Left ventricle myocardium inferior (tissue), 1 donor: ENCODE results near the gene DPY19L2. TPM values are rescaled to one million over a fixed set of nuclear protein-coding genes. Genes with fewer than 3 reads are reported as not detected.
"Not testable (repeated sequence)": the region's sequence is repeated elsewhere in the genome, so short reads cannot be mapped to it uniquely, and the experiment has no call there.

Experiments used
- DNase-seq: peaks from one replicate; pipeline ENCODE4 v3.0.0-alpha.2; 2020
- H3K27ac ChIP-seq: fragments of 200-600 bp; replicated peaks from 2 replicates; pipeline ENCODE4 v1.8.0; 2021
- H3K27me3 ChIP-seq: fragments of 200-600 bp; 2 replicates; pipeline ENCODE4 v1.8.0; 2021; ENCODE audit warnings: low read depth
- H3K36me3 ChIP-seq: fragments of 200-600 bp; 2 replicates; pipeline ENCODE4 v1.8.0; 2021
- H3K4me1 ChIP-seq: fragments of 200-600 bp; 2 replicates; pipeline ENCODE4 v1.8.0; 2021
- H3K4me3 ChIP-seq: fragments of 200-600 bp; 2 replicates; pipeline ENCODE4 v1.8.0; 2021; ENCODE audit warnings: mild to moderate bottlenecking, moderate library complexity
- H3K9me3 ChIP-seq: fragments of 200-600 bp; replicated peaks from 2 replicates; pipeline ENCODE4 v1.8.0; 2021
- intact Hi-C: fragments of 100-400 bp; cut with micrococcal nuclease; formaldehyde crosslinking; loops from one replicate; pipeline ENCODE4 v1.11.0; 2022
- long read RNA-seq: library from polyadenylated mRNA; unstranded; transcript quantifications from one replicate; pipeline ENCODE4 v2.0.0, GENCODE V29; 2021
- total RNA-seq: library from RNA; stranded (reverse); fragmentation: NEBNext Ultra II Directional; extraction: Animal tissue kit (Norgen Biotek cat#: 25700); gene quantifications from one replicate; pipeline ENCODE4 v1.2.1, GENCODE V29; 2021
- TF ChIP-seq, protein P1 (sequence below): fragments of 200-600 bp; IDR thresholded peaks from 2 replicates; pipeline ENCODE4 v1.8.0; 2021; ENCODE audit warnings: antibody characterized with exemption, mild to moderate bottlenecking, borderline replicate concordance
- donor health status: DM: no; HTN: yes; CAD: no; lungs with severe emphysema.

The DPY19L2 gene
- total RNA-seq: 52.1 TPM
- long read RNA-seq, partial matches to known transcripts: 15 of 40 reads
- long read RNA-seq, other reads (novel, unspliced or antisense): 23 of 40 reads

DNA sequence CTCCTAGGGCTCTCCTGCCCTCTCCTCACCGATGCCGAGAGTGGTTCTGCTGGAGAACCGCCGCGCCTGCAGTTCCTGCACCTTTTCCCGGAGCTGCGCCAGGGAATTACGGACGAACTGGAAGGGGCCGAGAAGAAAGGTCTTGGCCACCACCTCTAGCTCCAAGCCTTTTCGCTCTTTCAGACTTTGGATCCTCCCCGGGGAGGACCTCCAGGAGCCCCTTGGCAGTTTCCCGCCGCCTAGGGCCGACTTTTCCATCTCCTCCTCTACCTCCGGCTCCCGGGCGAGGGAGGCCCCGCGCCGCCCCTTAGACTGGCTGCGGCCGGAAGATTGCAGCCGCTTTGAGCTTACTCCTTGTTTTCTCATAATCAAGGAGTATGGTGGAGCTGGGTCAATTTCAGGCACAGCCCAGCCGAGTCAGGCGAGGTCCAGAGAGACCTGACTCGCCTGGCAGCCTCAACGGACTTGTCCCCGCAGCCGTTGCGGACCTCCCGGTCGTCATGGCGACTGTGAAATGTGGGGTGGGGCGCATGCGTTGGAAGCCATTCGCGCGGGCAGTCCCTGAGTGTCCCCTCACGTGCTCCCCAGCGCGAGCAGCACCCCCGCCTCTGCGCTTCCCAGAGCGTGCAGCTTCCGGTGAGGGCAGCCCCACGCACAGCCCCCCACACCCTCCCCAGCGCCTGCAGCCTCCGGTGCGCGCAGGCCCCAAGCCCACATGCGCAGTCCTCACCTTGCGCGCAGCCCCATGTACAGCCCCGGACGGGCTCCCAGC is at the start of gene DPY19L2:
Gene DPY19L2, minus strand, starts transcription at position 466 of the 772 bp plus-strand sequence. Its CDS starts 100 bp downstream, at position 366.
- H3K27ac ChIP-seq: peak within 1 kb of the TSS; percentile 97
- intact Hi-C loops: no loop called here

DNA sequence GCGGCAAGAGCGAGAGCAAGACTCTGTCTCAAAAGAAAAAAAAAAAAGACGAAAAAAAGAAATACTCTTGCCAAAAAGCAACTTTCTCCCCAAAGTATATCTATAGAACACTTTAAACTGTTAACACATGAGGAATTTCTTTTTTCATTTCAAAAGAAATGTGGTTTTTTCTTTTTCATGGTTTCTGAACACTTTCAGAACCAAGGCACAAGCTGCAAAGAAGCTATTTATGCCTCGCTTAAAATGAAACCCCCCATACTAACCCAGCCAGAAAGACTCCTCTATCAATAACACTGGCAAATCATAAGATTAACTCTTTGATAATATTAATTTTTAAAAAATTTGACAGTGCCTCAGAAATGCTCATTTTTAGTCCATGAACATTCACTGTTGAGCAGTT is 48.6 kb upstream of the DPY19L2 start:
- DNase-seq, H3K27ac ChIP-seq, H3K4me3 ChIP-seq, H3K36me3 ChIP-seq, H3K9me3 ChIP-seq, H3K27me3 ChIP-seq, intact Hi-C loops: not testable (repeated sequence)
- peaks cover 11% of the 10 kb centered on the region for H3K4me1 ChIP-seq

More for the DNA sequence above, at the start of gene DPY19L2:
- DNase-seq: peak; percentile 84
- TF ChIP-seq, protein P1, sequence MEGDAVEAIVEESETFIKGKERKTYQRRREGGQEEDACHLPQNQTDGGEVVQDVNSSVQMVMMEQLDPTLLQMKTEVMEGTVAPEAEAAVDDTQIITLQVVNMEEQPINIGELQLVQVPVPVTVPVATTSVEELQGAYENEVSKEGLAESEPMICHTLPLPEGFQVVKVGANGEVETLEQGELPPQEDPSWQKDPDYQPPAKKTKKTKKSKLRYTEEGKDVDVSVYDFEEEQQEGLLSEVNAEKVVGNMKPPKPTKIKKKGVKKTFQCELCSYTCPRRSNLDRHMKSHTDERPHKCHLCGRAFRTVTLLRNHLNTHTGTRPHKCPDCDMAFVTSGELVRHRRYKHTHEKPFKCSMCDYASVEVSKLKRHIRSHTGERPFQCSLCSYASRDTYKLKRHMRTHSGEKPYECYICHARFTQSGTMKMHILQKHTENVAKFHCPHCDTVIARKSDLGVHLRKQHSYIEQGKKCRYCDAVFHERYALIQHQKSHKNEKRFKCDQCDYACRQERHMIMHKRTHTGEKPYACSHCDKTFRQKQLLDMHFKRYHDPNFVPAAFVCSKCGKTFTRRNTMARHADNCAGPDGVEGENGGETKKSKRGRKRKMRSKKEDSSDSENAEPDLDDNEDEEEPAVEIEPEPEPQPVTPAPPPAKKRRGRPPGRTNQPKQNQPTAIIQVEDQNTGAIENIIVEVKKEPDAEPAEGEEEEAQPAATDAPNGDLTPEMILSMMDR: no peak
- peak within 1 kb of the TSS; percentile 81 for H3K4me3 ChIP-seq
- no peaks in the 10 kb centered on the region for H3K27me3 ChIP-seq
- H3K4me1 ChIP-seq: peaks cover 34% of the 10 kb centered on the region
- H3K9me3 ChIP-seq: no peaks in the 10 kb centered on the region
- no peaks in the 10 kb centered on the region for H3K36me3 ChIP-seq

DNA sequence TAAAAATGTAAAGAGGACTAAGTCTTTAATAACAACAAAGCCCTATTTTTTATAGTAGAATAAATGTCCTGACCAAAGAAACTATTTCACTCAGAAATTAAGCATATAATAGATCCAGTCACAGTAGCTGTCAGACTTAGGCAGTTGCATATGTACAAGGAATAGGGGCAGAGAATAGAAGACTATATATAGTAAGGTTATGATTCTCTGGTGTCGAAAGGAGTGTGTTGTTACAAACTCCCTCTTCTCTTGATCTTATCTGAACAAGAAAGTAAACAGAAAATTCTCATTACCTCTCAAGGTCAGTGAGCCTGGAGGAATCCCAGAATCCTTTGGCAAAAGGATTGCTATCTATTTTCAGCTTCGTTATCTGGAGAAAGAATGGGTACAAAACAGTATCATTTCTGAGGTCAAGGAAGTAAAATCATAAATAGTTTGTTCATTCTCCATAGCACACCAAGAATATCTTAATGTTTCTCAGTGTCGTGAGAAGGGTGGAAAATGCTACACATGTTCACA is 46.9 kb upstream of the DPY19L2 start:
- H3K36me3 ChIP-seq, H3K27ac ChIP-seq, H3K27me3 ChIP-seq, H3K4me3 ChIP-seq, intact Hi-C loops, DNase-seq, H3K9me3 ChIP-seq: not testable (repeated sequence)
- H3K4me1 ChIP-seq: peaks cover 11% of the 10 kb centered on the region

DNA sequence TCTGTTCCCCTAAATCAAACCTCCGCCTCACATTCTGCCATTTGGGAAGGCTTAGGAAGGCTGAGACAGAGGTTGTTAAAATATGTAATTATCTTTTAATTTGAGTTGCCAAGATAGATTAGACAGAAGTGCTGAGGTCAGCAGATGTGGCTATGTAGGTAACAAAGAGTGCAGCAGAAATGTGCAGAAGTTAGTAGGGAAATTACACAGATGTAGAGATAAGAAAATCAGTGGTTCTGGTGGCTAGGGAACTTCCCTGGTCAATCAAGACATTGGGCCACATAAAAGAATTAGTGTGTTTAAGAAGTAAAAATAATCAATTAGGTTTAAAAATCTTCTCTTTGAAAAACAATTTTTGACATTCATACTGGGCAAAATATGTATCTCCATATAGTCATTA is 46.1 kb upstream of the DPY19L2 start:
- H3K36me3 ChIP-seq, H3K27me3 ChIP-seq, H3K4me3 ChIP-seq, DNase-seq, intact Hi-C loops, H3K9me3 ChIP-seq, H3K27ac ChIP-seq: not testable (repeated sequence)
- H3K4me1 ChIP-seq: peaks cover 11% of the 10 kb centered on the region

DNA sequence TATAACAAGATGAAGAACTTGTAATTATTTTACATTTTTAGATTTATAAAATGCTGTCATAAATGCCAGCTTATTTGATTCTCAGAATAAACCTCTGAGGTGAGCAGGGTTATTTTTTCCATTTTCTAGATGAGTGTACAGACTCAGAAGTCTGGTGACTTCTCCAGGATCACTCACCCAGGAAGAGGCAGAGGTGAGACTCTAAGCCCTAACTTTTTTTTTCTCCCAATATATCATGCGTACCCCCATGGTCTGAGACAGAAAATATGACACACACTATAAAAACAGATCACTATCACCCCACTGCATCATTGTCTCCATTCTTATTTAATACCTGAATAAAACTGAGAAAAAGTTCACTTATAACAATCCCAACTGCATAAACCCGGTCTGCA is 45.4 kb upstream of the DPY19L2 start:
- peaks cover 11% of the 10 kb centered on the region for H3K4me1 ChIP-seq
- H3K27me3 ChIP-seq, intact Hi-C loops, H3K4me3 ChIP-seq, DNase-seq, H3K27ac ChIP-seq, H3K36me3 ChIP-seq, H3K9me3 ChIP-seq: not testable (repeated sequence)

DNA sequence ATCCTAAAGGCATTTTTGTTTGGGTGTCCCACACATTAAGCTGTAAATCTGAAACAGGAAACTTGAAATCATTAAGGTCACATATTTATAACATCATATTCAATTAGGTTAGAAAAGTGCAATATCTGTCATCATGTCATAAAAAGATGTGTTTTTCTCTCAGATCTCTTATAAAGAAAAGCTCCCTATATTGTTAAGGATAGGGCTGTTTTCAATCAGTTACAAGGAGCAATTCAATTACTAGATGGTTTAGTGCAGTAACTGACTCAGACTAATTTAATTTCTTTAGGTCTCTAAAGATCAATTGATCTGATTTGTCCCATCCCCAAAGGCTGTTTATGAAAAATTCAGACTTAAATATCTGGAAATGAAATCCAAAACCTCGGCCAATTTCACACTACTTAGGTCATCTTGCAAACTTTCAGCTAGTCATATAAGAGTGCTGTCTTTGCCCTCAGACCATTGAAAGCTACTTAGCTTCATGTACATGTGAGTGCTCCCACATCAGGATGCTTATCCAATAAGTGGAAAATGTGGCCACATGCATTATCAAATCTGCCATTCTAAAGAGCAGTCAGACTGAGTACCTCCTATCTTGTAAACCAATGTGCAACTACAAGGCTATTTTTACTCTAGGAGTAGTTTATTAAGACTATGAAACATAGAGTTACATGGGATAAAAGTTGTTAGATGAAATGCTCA is 44.8 kb upstream of the DPY19L2 start:
- intact Hi-C loops, H3K27ac ChIP-seq: not testable (repeated sequence)

DNA sequence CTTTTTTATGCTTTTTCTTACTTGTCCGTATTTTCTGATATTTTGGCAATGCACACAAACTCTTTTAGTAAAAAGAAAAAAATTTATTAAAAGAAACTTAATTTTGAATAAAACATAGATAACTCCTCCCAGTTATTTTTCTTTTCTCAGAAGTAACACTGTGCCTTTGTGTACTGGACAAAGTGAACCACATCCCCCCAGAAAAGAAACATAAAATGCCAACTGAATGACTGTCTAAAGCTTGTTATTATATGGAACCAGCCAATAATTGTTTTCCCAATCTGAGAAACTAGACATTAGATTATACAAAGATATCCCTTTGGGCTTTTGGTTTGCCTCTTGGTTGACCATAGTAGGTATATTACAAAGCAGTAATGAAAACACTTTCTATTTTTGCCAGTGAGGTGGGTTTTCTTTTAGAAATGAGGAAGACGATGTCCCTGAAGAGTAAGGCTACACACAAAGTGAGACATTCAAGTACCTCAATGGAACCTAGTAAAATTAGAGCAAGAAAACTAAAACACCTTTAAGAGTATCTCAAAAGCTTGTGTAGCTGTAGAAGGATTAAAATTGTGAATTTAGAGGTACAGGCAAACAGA is 44.2 kb upstream of the DPY19L2 start:
- peaks cover 11% of the 10 kb centered on the region for H3K4me1 ChIP-seq
- H3K36me3 ChIP-seq, H3K9me3 ChIP-seq, intact Hi-C loops, H3K4me3 ChIP-seq, H3K27me3 ChIP-seq, DNase-seq, H3K27ac ChIP-seq: not testable (repeated sequence)

More for the DNA sequence above, 44.8 kb upstream of the DPY19L2 start:
- not testable (repeated sequence) for H3K4me3 ChIP-seq, H3K9me3 ChIP-seq, H3K27me3 ChIP-seq, H3K36me3 ChIP-seq, DNase-seq
- H3K4me1 ChIP-seq: peaks cover 11% of the 10 kb centered on the region

DNA sequence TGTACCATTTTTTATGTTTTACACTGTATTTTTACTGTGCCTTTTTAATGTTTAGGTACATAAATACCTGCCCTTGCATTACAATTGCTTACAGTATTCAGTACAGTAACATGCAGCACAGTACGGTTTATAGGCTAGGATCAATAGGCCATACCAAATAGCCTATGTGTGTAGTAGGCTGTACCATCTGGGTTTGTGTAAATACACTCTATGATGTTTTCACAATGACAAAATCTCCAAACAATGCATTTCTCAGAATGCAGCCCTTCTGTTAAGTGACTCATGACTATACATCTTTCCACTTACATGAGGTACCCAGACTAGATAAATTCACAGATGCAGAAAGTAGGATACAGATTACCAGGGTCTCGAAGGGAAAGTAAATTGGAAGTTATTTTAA is 43.0 kb upstream of the DPY19L2 start:
- DNase-seq, H3K4me3 ChIP-seq, H3K9me3 ChIP-seq, intact Hi-C loops, H3K27ac ChIP-seq, H3K27me3 ChIP-seq, H3K36me3 ChIP-seq: not testable (repeated sequence)
- peaks cover 11% of the 10 kb centered on the region for H3K4me1 ChIP-seq
